ENCODE results near the gene ACOT13.
"Not testable (repeated sequence)": the region's sequence is repeated elsewhere in the genome, so short reads cannot be mapped to it uniquely, and the experiment has no call there.

The ACOT13 gene

DNA sequence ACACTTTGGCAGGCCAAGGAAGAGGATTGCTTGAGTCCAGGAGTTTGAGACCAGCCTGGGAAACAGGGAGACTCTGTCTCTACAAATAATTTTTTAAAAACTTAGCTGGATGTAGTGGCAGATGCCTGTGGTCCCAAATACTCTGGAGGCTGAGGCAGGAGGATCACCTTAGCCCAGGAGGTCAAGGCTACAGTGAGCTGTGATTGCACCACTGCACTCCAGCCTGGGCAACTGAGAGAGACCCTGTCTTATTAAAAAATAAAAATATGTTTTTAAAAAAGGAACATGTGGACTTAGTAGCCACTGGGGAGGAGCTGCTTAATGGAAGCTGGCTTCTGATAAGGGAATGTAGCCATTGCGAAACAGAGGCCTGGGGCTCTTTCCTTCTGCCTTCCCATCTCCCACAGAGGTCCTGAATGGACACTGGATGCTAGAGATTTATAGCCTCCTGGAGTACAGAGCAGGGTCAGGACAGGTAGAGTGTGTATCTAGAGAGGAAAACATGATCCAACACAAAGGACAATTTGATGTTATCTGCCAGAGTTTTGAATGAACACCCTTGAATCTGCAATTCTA is 86.1 kb downstream of the ACOT13 start:
- no peak overlapping the region for H3K4me3 ChIP-seq (ENCODE audit: low read length)
- DNase-seq (ENCODE audit: low read depth, low spot score), result no peak

GRCh38 chr6:24753545-24753944 is 86.7 kb downstream of the ACOT13 start:
- H3K4me3 ChIP-seq (ENCODE audit: low read length), result no peak overlapping the region
- no peak for DNase-seq (ENCODE audit: low read depth, low spot score)

- DNase-seq (ENCODE audit: low read depth, low spot score), result not testable (repeated sequence)
Measured at GRCh38 chr6:24754378-24754777, 87.5 kb downstream of the ACOT13 start.

More at GRCh38 chr6:24754378-24754777, 87.5 kb downstream of the ACOT13 start:
- H3K4me3 ChIP-seq (ENCODE audit: low read length), result not testable (repeated sequence)
